UCSD-AML1 (cell line): ENCODE results near the gene PKM.
A peak's percentile ranks its signal among the peaks of the same experiment; 100 is the strongest.

ENCODE experiments used
- DNase-seq: peaks from one replicate; lab custom pipeline; 2025; ENCODE audit not compliant: unreplicated experiment; lab: John Stamatoyannopoulos, UW

PKM gene

GRCh38 chr15:72236381-72237003 is 5.5 kb upstream of the PKM start:
- DNase-seq = no peak

- no peak for DNase-seq
These were observed 4.3 kb upstream of the PKM start for GRCh38 chr15:72235298-72235697.

GRCh38 chr15:72233769-72234168 is 2.8 kb upstream of the PKM start:
- DNase-seq = no peak

- DNase-seq = no peak
These were observed 966 bp upstream of the PKM start for GRCh38 chr15:72231833-72232478.

GRCh38 chr15:72230197-72231065 is 559 bp downstream of the PKM start:
- peak; percentile 92 for DNase-seq

- DNase-seq = no peak
These were observed 1.1 kb downstream of the PKM start for GRCh38 chr15:72229947-72230196.

- DNase-seq = no peak
These were observed 1.7 kb downstream of the PKM start for GRCh38 chr15:72229076-72229946.

- DNase-seq = no peak
These were observed 3.3 kb downstream of the PKM start for GRCh38 chr15:72227720-72228119.

GRCh38 chr15:72227192-72227586 is 3.8 kb downstream of the PKM start:
- DNase-seq = no peak

- no peak for DNase-seq
These were observed 7.7 kb downstream of the PKM start for GRCh38 chr15:72223278-72223677.

GRCh38 chr15:72222393-72222792 is 8.6 kb downstream of the PKM start:
- no peak for DNase-seq

- DNase-seq = no peak
These were observed 10.3 kb downstream of the PKM start for GRCh38 chr15:72220687-72221086.

- DNase-seq = no peak
These were observed 13.8 kb downstream of the PKM start for GRCh38 chr15:72217216-72217615.

- DNase-seq = no peak
These were observed 14.9 kb downstream of the PKM start for GRCh38 chr15:72216079-72216478.

- no peak for DNase-seq
These were observed 23.4 kb downstream of the PKM start for GRCh38 chr15:72207558-72208085.

- no peak for DNase-seq
These were observed 24.4 kb downstream of the PKM start for GRCh38 chr15:72206677-72207000.

- DNase-seq = no peak
These were observed 24.9 kb downstream of the PKM start for GRCh38 chr15:72205896-72206676.

- no peak for DNase-seq
These were observed 25.7 kb downstream of the PKM start for GRCh38 chr15:72205273-72205672.

GRCh38 chr15:72203507-72203837 is 27.5 kb downstream of the PKM start:
- no peak for DNase-seq

GRCh38 chr15:72202801-72203506 is 28.0 kb downstream of the PKM start:
- no peak for DNase-seq
